Measurements from ENCODE around the gene HID1. TPM values are rescaled to one million over a fixed set of nuclear protein-coding genes. Genes with fewer than 3 reads are reported as not detected.

HID1 gene
- total and polyA plus RNA-seq, 2 donors from 2014 or later, result 13.6 to 32.6 TPM

DNA sequence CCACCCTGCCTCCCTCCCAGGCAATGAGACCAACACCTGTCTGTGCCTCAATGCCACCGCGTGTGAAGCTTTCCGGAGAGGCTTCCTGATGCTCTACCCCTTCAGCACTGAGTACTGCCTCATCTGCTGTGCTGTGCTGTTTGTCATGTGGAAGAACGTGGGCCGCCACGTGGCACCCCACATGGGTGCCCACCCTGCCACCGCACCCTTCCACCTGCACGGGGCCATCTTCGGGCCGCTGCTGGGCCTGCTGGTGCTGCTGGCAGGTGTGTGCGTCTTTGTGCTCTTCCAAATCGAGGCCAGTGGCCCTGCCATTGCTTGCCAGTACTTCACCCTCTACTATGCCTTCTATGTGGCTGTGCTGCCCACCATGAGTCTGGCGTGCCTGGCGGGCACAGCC is 25.9 kb downstream of the HID1 start:
- Histone ChIP-seq H3K4me3 (ENCODE audit: low read length in 3 of 3) (no peak overlapping the region), H3K36me3 (ENCODE audit: control insufficient read depth in 2 of 3, insufficient read depth in 3 of 3, low read length in 3 of 3) (no peaks in the 10 kb centered on the region), H3K4me1 (ENCODE audit: control insufficient read depth in 2 of 3, insufficient read depth in 2 of 3, low read depth in 1 of 3, low read length in 3 of 3) (no peaks in the 10 kb centered on the region), H3K27me3 (ENCODE audit: control insufficient read depth, insufficient read depth, low read length) (peaks cover 4% of the 10 kb centered on the region), H3K9ac (ENCODE audit: low read length in 3 of 3) (no peak overlapping the region), H3K27ac (ENCODE audit: low read depth in 2 of 2, low read length in 2 of 2) (no peak overlapping the region), H3K9me3 (ENCODE audit: control insufficient read depth in 2 of 3, insufficient read depth in 1 of 3, low read length in 3 of 3) (no peaks in the 10 kb centered on the region)
- DNase-seq (peak in 1 of 5 donors; percentile 57), FAIRE-seq (no peak)
- intact Hi-C loops (cut with DNase I), result no loop called here
- TF ChIP-seq, protein P1, sequence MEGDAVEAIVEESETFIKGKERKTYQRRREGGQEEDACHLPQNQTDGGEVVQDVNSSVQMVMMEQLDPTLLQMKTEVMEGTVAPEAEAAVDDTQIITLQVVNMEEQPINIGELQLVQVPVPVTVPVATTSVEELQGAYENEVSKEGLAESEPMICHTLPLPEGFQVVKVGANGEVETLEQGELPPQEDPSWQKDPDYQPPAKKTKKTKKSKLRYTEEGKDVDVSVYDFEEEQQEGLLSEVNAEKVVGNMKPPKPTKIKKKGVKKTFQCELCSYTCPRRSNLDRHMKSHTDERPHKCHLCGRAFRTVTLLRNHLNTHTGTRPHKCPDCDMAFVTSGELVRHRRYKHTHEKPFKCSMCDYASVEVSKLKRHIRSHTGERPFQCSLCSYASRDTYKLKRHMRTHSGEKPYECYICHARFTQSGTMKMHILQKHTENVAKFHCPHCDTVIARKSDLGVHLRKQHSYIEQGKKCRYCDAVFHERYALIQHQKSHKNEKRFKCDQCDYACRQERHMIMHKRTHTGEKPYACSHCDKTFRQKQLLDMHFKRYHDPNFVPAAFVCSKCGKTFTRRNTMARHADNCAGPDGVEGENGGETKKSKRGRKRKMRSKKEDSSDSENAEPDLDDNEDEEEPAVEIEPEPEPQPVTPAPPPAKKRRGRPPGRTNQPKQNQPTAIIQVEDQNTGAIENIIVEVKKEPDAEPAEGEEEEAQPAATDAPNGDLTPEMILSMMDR (IDR thresholded peaks at IDR 0.05; ENCODE audit: borderline replicate concordance, extremely low read depth, insufficient read depth), result no peak

DNA sequence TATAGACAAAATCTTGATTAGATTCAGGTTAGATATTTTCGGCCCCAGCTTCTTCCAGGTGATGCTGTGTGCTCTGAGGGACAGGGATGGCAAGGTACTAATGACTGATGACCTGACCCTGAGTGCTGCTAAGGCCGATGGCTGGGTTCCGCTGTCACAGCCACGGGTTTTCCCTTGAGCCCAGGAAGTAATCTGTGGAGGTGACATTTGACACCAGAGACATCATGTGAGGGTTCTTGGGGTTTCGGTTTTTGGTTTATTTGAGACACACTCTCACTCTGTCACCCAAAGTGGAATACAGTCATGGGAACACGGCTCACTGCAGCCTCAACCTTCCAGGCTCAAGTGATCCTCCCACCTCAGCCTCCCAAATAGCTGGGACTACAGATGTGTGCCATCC is 27.0 kb downstream of the HID1 start:
- TF ChIP-seq, protein P1 (IDR thresholded peaks at IDR 0.05; ENCODE audit: borderline replicate concordance, extremely low read depth, insufficient read depth), result no peak
- H3K27ac ChIP-seq (ENCODE audit: low read depth in 2 of 2, low read length in 2 of 2), result no peak overlapping the region
- FAIRE-seq, result no peak
- no peaks in the 10 kb centered on the region for H3K36me3 ChIP-seq (ENCODE audit: control insufficient read depth in 2 of 3, insufficient read depth in 3 of 3, low read length in 3 of 3)
- no peaks in the 10 kb centered on the region for H3K9me3 ChIP-seq (ENCODE audit: control insufficient read depth in 2 of 3, insufficient read depth in 1 of 3, low read length in 3 of 3)
- H3K4me1 ChIP-seq (ENCODE audit: control insufficient read depth in 2 of 3, insufficient read depth in 2 of 3, low read depth in 1 of 3, low read length in 3 of 3), result no peaks in the 10 kb centered on the region
- peaks cover 4% of the 10 kb centered on the region for H3K27me3 ChIP-seq (ENCODE audit: control insufficient read depth, insufficient read depth, low read length)
- intact Hi-C loops (cut with DNase I), result no loop called here
- H3K4me3 ChIP-seq (ENCODE audit: low read length in 3 of 3), result no peak overlapping the region
- DNase-seq, result peak in 1 of 5 donors; percentile 37
- H3K9ac ChIP-seq (ENCODE audit: low read length in 3 of 3), result no peak overlapping the region

DNA sequence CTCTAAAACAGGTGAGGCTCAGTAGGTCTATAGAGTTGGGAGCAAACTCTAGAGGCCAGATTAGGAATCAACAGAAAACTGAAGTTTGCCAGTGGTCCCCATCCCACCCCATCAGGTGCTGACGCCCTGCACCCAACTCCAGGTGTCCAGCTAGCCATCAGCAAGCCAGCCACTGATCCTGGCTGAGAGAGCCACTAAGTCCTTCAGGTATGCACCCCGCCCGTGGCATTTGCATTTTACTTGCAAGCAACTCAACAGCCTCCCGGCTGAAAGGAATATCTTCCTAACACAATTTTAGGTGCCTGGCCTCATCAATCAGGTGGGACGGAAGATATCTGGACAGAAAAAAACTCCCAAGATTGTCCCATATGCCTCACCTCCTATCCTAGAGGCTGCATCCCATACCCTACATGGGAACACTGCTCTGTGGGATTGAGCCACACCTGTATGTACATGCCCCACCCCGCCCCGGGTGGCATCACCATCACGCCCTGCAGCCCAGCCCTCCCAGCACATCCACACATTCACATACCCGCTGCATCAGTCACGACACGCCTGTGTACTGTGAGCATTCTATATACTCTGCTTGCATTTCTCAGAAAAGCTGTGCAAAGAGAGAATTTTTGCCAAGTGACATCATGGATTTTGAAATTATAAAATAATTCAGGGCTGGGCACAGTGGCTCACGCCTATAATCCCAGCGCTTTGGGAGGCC is 28.6 kb downstream of the HID1 start:
- TF ChIP-seq, protein P1 (IDR thresholded peaks at IDR 0.05; ENCODE audit: borderline replicate concordance, extremely low read depth, insufficient read depth), result no peak
- peaks cover 4% of the 10 kb centered on the region for H3K27me3 ChIP-seq (ENCODE audit: control insufficient read depth, insufficient read depth, low read length)
- H3K36me3 ChIP-seq (ENCODE audit: control insufficient read depth in 2 of 3, insufficient read depth in 3 of 3, low read length in 3 of 3), result no peaks in the 10 kb centered on the region
- no peak overlapping the region for H3K27ac ChIP-seq (ENCODE audit: low read depth in 2 of 2, low read length in 2 of 2)
- intact Hi-C loops (cut with DNase I), result no loop called here
- no peak overlapping the region for H3K4me3 ChIP-seq (ENCODE audit: low read length in 3 of 3)
- H3K4me1 ChIP-seq (ENCODE audit: control insufficient read depth in 2 of 3, insufficient read depth in 2 of 3, low read depth in 1 of 3, low read length in 3 of 3), result no peaks in the 10 kb centered on the region
- DNase-seq, result peak in 1 of 5 donors; percentile 37
- no peaks in the 10 kb centered on the region for H3K9me3 ChIP-seq (ENCODE audit: control insufficient read depth in 2 of 3, insufficient read depth in 1 of 3, low read length in 3 of 3)
- no peak overlapping the region for H3K9ac ChIP-seq (ENCODE audit: low read length in 3 of 3)
- FAIRE-seq, result no peak

All from kidney (tissue), 14 donors.